ENCODE results near the gene ZNF485.
"Not testable (repeated sequence)": the region's sequence is repeated elsewhere in the genome, so short reads cannot be mapped to it uniquely, and the experiment has no call there.

The ZNF485 gene

DNA sequence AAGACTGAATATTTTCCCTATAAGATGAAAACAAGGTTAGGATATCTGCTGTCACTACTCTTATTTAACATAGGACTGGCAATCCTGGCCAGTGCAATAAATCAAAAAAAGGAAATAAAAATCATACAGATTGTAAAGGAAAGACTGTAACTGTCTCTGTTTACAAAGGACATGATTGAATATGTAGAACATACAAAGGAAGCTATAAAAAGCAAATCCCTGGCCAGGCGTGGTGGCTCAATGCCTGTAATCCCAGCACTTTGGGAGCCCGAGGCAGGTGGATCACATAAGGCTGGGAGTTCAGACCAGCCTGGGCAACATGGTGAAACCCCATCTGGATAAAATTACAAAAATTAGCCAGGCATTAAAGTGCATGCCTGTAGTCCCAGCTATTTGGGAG is 15.8 kb downstream of the ZNF485 start:
- H3K4me1 ChIP-seq (ENCODE audit: low read length): no peaks in the 10 kb centered on the region
- no peaks in the 10 kb centered on the region for H3K27me3 ChIP-seq (ENCODE audit: low read depth, low read length)
- no peaks in the 10 kb centered on the region for H3K79me2 ChIP-seq (ENCODE audit: low read length)
- no peak overlapping the region for H3K27ac ChIP-seq (ENCODE audit: low read length)
- no peak overlapping the region for H3K4me2 ChIP-seq (ENCODE audit: low read length)
- TF ChIP-seq, protein P1, sequence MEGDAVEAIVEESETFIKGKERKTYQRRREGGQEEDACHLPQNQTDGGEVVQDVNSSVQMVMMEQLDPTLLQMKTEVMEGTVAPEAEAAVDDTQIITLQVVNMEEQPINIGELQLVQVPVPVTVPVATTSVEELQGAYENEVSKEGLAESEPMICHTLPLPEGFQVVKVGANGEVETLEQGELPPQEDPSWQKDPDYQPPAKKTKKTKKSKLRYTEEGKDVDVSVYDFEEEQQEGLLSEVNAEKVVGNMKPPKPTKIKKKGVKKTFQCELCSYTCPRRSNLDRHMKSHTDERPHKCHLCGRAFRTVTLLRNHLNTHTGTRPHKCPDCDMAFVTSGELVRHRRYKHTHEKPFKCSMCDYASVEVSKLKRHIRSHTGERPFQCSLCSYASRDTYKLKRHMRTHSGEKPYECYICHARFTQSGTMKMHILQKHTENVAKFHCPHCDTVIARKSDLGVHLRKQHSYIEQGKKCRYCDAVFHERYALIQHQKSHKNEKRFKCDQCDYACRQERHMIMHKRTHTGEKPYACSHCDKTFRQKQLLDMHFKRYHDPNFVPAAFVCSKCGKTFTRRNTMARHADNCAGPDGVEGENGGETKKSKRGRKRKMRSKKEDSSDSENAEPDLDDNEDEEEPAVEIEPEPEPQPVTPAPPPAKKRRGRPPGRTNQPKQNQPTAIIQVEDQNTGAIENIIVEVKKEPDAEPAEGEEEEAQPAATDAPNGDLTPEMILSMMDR (IDR thresholded peaks at IDR 0.05; ENCODE audit: low read depth, low read length): no peak
- no peak for TF ChIP-seq EZH2phosphoT487 (IDR thresholded peaks at IDR 0.05; ENCODE audit: low read depth)
- no peak overlapping the region for H3K4me3 ChIP-seq (ENCODE audit: low read length)
- H3K9ac ChIP-seq (ENCODE audit: low read length): no peak overlapping the region
- peaks cover 6% of the 10 kb centered on the region for H3K36me3 ChIP-seq (replicated peaks; ENCODE audit: low read depth, low read length)
- peaks cover under 1% of the 10 kb centered on the region; the same call in 1 of the 2 replicates for H3K9me3 ChIP-seq (ENCODE audit: insufficient read depth, low read length)
- no peaks in the 10 kb centered on the region for H4K20me1 ChIP-seq (ENCODE audit: insufficient read depth, low read length)
- H2AFZ ChIP-seq (ENCODE audit: low read depth, low read length): no peak overlapping the region

DNA sequence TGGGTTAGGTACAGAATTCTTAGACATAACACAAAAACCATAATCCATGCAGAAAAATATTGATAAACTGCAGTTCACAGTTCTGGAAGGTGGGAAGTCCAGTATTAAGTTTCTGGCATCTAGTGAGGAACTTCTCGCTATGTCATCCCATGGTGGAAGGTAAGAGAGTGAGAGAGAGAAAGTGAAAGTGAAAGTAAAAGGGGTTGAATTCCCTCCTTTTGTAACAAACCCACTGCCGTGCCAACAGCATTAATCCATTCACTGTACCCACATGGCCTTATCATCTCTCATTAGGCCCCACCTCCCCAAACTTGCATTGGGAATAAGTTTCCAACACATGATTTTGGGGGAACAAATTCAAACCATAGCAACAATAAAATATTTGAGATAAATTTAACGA is 17.1 kb downstream of the ZNF485 start:
- no peak overlapping the region for H3K27ac ChIP-seq (ENCODE audit: low read length)
- no peaks in the 10 kb centered on the region for H3K36me3 ChIP-seq (replicated peaks; ENCODE audit: low read depth, low read length)
- no peak overlapping the region for H3K4me3 ChIP-seq (ENCODE audit: low read length)
- TF ChIP-seq, protein P1 (IDR thresholded peaks at IDR 0.05; ENCODE audit: low read depth, low read length): no peak
- no peak for TF ChIP-seq EZH2phosphoT487 (IDR thresholded peaks at IDR 0.05; ENCODE audit: low read depth)
- peaks cover 7% of the 10 kb centered on the region; the same call in 1 of the 2 replicates for H3K4me1 ChIP-seq (ENCODE audit: low read length)
- no peaks in the 10 kb centered on the region for H3K9me3 ChIP-seq (ENCODE audit: insufficient read depth, low read length)
- H3K27me3 ChIP-seq (ENCODE audit: low read depth, low read length): no peaks in the 10 kb centered on the region
- no peak overlapping the region for H3K9ac ChIP-seq (ENCODE audit: low read length)
- no peak overlapping the region for H2AFZ ChIP-seq (ENCODE audit: low read depth, low read length)
- H3K79me2 ChIP-seq (ENCODE audit: low read length): no peaks in the 10 kb centered on the region
- H3K4me2 ChIP-seq (ENCODE audit: low read length): no peak overlapping the region
- no peaks in the 10 kb centered on the region for H4K20me1 ChIP-seq (ENCODE audit: insufficient read depth, low read length)

DNA sequence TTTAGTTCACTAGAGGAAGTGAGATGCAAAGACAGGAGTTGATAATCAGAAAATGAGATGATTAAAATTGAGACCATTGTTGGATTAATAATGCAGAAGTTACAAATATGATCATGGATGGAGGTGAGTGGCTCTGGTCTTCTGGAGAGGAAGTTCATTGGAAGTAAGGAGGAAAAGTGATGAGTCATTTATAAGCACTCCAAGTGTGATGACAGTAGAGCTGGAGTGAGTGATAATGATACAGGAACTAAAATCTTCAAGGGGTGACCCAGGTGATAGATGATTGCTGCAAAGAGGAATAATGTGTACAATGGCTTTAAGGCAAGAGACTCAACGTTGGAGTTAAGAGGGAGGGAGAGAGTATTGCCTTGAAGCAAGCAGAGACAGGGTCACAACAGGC is 21.7 kb downstream of the ZNF485 start:
- Histone ChIP-seq H3K79me2 (ENCODE audit: low read length) (no peaks in the 10 kb centered on the region), H4K20me1 (ENCODE audit: insufficient read depth, low read length) (no peaks in the 10 kb centered on the region), H3K4me1 (ENCODE audit: low read length) (peaks cover 8% of the 10 kb centered on the region; the same call in 1 of the 2 replicates), H3K4me3 (ENCODE audit: low read length) (no peak overlapping the region), H3K9me3 (ENCODE audit: insufficient read depth, low read length) (no peaks in the 10 kb centered on the region), H2AFZ (ENCODE audit: low read depth, low read length) (no peak overlapping the region), H3K9ac (ENCODE audit: low read length) (no peak overlapping the region), H3K27ac (ENCODE audit: low read length) (no peak overlapping the region), H3K27me3 (ENCODE audit: low read depth, low read length) (no peaks in the 10 kb centered on the region), H3K4me2 (ENCODE audit: low read length) (no peak overlapping the region), H3K36me3 (replicated peaks; ENCODE audit: low read depth, low read length) (no peaks in the 10 kb centered on the region)
- TF ChIP-seq, protein P1 (IDR thresholded peaks at IDR 0.05; ENCODE audit: low read depth, low read length): no peak
- TF ChIP-seq EZH2phosphoT487 (IDR thresholded peaks at IDR 0.05; ENCODE audit: low read depth): no peak

DNA sequence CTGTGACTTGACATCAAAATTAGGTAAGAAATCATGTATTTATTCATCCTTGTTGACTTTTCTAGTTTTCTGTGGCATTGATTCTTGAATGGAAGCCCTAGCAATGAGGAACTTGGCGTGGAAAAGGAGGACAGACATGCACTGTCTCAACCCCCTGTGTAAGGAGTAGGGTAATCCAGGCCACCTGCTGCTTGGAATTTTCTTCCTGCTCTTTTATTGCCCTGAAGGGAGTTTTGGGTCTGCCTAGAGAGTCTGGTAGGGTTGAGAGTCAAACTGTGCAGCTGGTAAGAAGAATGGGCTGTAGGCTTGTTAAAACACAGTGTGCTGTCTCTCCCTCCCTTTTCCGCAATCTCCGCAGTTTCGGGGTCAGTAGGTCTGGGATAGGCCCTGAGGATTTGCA is 22.7 kb downstream of the ZNF485 start:
- no peak overlapping the region for H3K4me2 ChIP-seq (ENCODE audit: low read length)
- H3K4me1 ChIP-seq (ENCODE audit: low read length): peaks cover 8% of the 10 kb centered on the region; the same call in 1 of the 2 replicates
- no peaks in the 10 kb centered on the region for H3K79me2 ChIP-seq (ENCODE audit: low read length)
- H3K27ac ChIP-seq (ENCODE audit: low read length): no peak overlapping the region
- H3K27me3 ChIP-seq (ENCODE audit: low read depth, low read length): no peaks in the 10 kb centered on the region
- no peaks in the 10 kb centered on the region for H3K36me3 ChIP-seq (replicated peaks; ENCODE audit: low read depth, low read length)
- H3K4me3 ChIP-seq (ENCODE audit: low read length): no peak overlapping the region
- no peaks in the 10 kb centered on the region for H3K9me3 ChIP-seq (ENCODE audit: insufficient read depth, low read length)
- no peaks in the 10 kb centered on the region for H4K20me1 ChIP-seq (ENCODE audit: insufficient read depth, low read length)
- H2AFZ ChIP-seq (ENCODE audit: low read depth, low read length): no peak overlapping the region
- TF ChIP-seq, protein P1 (IDR thresholded peaks at IDR 0.05; ENCODE audit: low read depth, low read length): no peak
- no peak for TF ChIP-seq EZH2phosphoT487 (IDR thresholded peaks at IDR 0.05; ENCODE audit: low read depth)
- H3K9ac ChIP-seq (ENCODE audit: low read length): no peak overlapping the region

DNA sequence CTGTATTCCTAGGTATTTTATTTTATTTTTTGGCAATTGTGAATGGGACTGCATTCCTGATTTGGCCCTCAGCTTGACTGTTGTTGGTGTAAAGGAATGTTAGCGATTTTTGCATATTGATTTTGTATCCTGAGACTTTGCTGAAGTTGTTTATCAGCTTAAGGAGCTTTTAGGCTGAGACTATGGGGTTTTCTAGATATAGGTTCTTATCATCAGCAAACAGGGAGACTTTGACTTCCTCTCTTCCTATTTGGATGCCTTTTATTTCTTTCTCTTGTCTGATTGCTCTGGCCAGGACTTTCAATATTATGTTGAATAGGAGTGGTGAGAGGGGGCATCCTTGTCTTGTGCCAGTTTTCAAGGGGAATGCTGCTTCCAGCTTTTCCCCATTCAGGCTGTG is 29.6 kb downstream of the ZNF485 start:
- not testable (repeated sequence) for H3K27me3 ChIP-seq (ENCODE audit: low read depth, low read length); H3K36me3 ChIP-seq (replicated peaks; ENCODE audit: low read depth, low read length); H2AFZ ChIP-seq (ENCODE audit: low read depth, low read length); H3K4me1 ChIP-seq (ENCODE audit: low read length); H3K9ac ChIP-seq (ENCODE audit: low read length); H3K9me3 ChIP-seq (ENCODE audit: insufficient read depth, low read length); H3K4me2 ChIP-seq (ENCODE audit: low read length); H3K79me2 ChIP-seq (ENCODE audit: low read length); H3K4me3 ChIP-seq (ENCODE audit: low read length); H3K27ac ChIP-seq (ENCODE audit: low read length); H4K20me1 ChIP-seq (ENCODE audit: insufficient read depth, low read length)

All from OCI-LY3 (cell line).